HCT116 (cell line): ENCODE measurements around the gene GGCT. TPM values are rescaled to one million over a fixed set of nuclear protein-coding genes. Genes with fewer than 3 reads are reported as not detected.

Experiments used
- ATAC-seq: fragments of 200-7000 bp; cut with Tn5 transposase; 2 replicates; pipeline ENCODE4 v1.9.1; 2020; ENCODE audit warnings: mild to moderate bottlenecking, moderate library complexity
- BruUV-seq: library from RNA; stranded (reverse); fragments of 400-500 nt; replicated peaks from 2 replicates; lab custom pipeline; 2021; lab: Mats Ljungman, UMichigan
- CTCF ChIA-PET: fragments of 300-600 bp; sonication (Branson Sonifier 250); formaldehyde crosslinking; loops from one replicate; lab custom pipeline; 2021; ENCODE audit warnings: antibody characterized with exemption; lab: Charles Lee
- POLR2A ChIA-PET: fragments of 300-600, 350-600 bp; sonication (Branson Sonifier 250); formaldehyde crosslinking; loops from one replicate; lab custom pipeline; 2021; ENCODE audit warnings: antibody characterized with exemption; lab: Charles Lee
- RAD21 ChIA-PET, 2 experiments: fragments of 300-600 bp; sonication (Branson Sonifier 250); formaldehyde crosslinking; loops; one replicate each; lab custom pipeline; 2023; ENCODE audit warnings: low total read pairs in 2 of 2; ENCODE audit not compliant: uncharacterized antibody in 2 of 2, unreplicated experiment in 2 of 2, low non-redundant PET in 1 of 2; lab: Charles Lee
- DNase-seq: peaks from one replicate; pipeline ENCODE4 v3.0.0-alpha.2; 2010; ENCODE audit warnings: low read depth, low spot score
- H2AFZ ChIP-seq: fragments of 200-600 bp; shearing (Covaris generic), sonication (generic); 2 replicates; pipeline ENCODE4 v1.6.1; 2017; ENCODE audit warnings: low read depth, mixed run types, mixed read lengths, antibody characterized with exemption, low read length; ENCODE audit not compliant: poor library complexity, severe bottlenecking
- H3K27ac ChIP-seq: 2 replicates; pipeline ENCODE4 v1.5.1; 2012; ENCODE audit warnings: low read depth, low read length
- H3K27me3 ChIP-seq: fragments of 200-600 bp; sonication (generic); 2 replicates; pipeline ENCODE4 v1.6.1; 2016; ENCODE audit warnings: mixed run types, low read length, mixed read lengths; ENCODE audit not compliant: insufficient read depth
- H3K36me3 ChIP-seq, 2 experiments: fragments of 200-500 bp in 1 of 2; fragments of 200-600 bp in 1 of 2; sonication (Bioruptor generic) in 1 of 2; sonication (generic) in 1 of 2; 2 replicates each; pipeline versions ENCODE4 v1.5.1 to v1.6.1; 2014 to 2016; ENCODE audit warnings: low read length in 2 of 2, inconsistent platforms in 1 of 2, mixed read lengths in 1 of 2, mixed run types in 1 of 2; ENCODE audit not compliant: insufficient read depth in 2 of 2, control insufficient read depth in 1 of 2
- H3K4me1 ChIP-seq, 2 experiments: fragments of 200-600 bp in 1 of 2; sonication (generic) in 1 of 2; 2 replicates each; pipeline versions ENCODE4 v1.5.1 to v1.6.1; 2012 to 2017; ENCODE audit warnings: low read length in 2 of 2, inconsistent platforms in 1 of 2, mild to moderate bottlenecking in 1 of 2, mixed read lengths in 1 of 2, mixed run types in 1 of 2, moderate library complexity in 1 of 2; ENCODE audit not compliant: insufficient read depth in 2 of 2, control insufficient read depth in 1 of 2
- H3K4me2 ChIP-seq: fragments of 200-600 bp; sonication (generic); 2 replicates; pipeline ENCODE4 v1.6.1; 2017; ENCODE audit warnings: mixed run types, low read length, mixed read lengths
- H3K4me3 ChIP-seq, 2 experiments: fragments of 200-600 bp in 1 of 2; sonication (generic) in 1 of 2; replicated peaks in 1 of 2; 2 replicates each; pipeline ENCODE4 v1.5.1; 2011 to 2016; ENCODE audit warnings: low read length in 2 of 2, control low read depth in 1 of 2, low read depth in 1 of 2, mild to moderate bottlenecking in 1 of 2, mixed read lengths in 1 of 2, mixed run types in 1 of 2
- H3K79me2 ChIP-seq: fragments of 200-600 bp; sonication (generic); 2 replicates; pipeline ENCODE4 v1.6.1; 2017; ENCODE audit warnings: mild to moderate bottlenecking, mixed run types, low read length, moderate library complexity, mixed read lengths; ENCODE audit not compliant: insufficient read depth
- H3K9ac ChIP-seq: fragments of 200-600 bp; sonication (generic); 2 replicates; pipeline ENCODE4 v1.6.1; 2016; ENCODE audit warnings: low read length, mixed read lengths
- H3K9me2 ChIP-seq: fragments of 200-600 bp; sonication (generic), shearing (Covaris generic); 2 replicates; pipeline ENCODE4 v1.6.1; 2017; ENCODE audit warnings: mixed run types, mild to moderate bottlenecking, moderate library complexity; ENCODE audit not compliant: insufficient read depth
- H3K9me3 ChIP-seq, 2 experiments: fragments of 200-500 bp in 1 of 2; fragments of 200-600 bp in 1 of 2; sonication (Bioruptor generic) in 1 of 2; sonication (generic) in 1 of 2; 2 replicates each; pipeline ENCODE4 v1.6.1; 2014 to 2017; ENCODE audit warnings: low read length in 2 of 2, mixed read lengths in 2 of 2, inconsistent platforms in 1 of 2, low read depth in 1 of 2, mild to moderate bottlenecking in 1 of 2, mixed run types in 1 of 2, moderate library complexity in 1 of 2; ENCODE audit not compliant: control insufficient read depth in 1 of 2, insufficient read depth in 1 of 2
- H4K20me1 ChIP-seq: fragments of 200-600 bp; sonication (generic), shearing (Covaris generic); 2 replicates; pipeline ENCODE4 v1.6.1; 2017; ENCODE audit warnings: mixed run types, mild to moderate bottlenecking, moderate library complexity; ENCODE audit not compliant: insufficient read depth
- CBX3 ChIP-seq: IDR thresholded peaks from 2 replicates; pipeline ENCODE4 v1.6.1; 2012; ENCODE audit warnings: low read depth
- CEBPB ChIP-seq: IDR thresholded peaks from 2 replicates; pipeline ENCODE4 v1.6.1; 2012; ENCODE audit warnings: low read depth
- CTCF ChIP-seq, 3 experiments: fragments of 200-600 bp in 1 of 3; sonication (generic) in 1 of 3; IDR thresholded peaks in 2 of 3; conservative IDR thresholded peaks in 1 of 3; 2 replicates each; pipeline ENCODE4 v1.5.1; 2012 to 2017; ENCODE audit warnings: low read depth in 2 of 3, low read length in 2 of 3, antibody characterized with exemption in 1 of 3, borderline replicate concordance in 1 of 3, control low read depth in 1 of 3, mild to moderate bottlenecking in 1 of 3, mixed read lengths in 1 of 3, mixed run types in 1 of 3, moderate library complexity in 1 of 3; ENCODE audit not compliant: insufficient read depth in 1 of 3
- EGR1 ChIP-seq: IDR thresholded peaks from 2 replicates; pipeline ENCODE4 v1.6.1; 2012; ENCODE audit warnings: low read depth
- ELF1 ChIP-seq: IDR thresholded peaks from 2 replicates; pipeline ENCODE4 v1.6.1; 2012; ENCODE audit warnings: low read depth, borderline replicate concordance
- EZH2 ChIP-seq: fragments of 200-600 bp; sonication (generic); IDR thresholded peaks from 2 replicates; pipeline ENCODE4 v1.6.1; 2017; ENCODE audit warnings: antibody characterized with exemption, mixed run types
- EZH2phosphoT487 ChIP-seq: fragments of 200-600 bp; IDR thresholded peaks from 2 replicates; pipeline ENCODE4 v1.6.1; 2018; ENCODE audit warnings: antibody characterized with exemption, borderline replicate concordance
- FOSL1 ChIP-seq: IDR thresholded peaks from 2 replicates; pipeline ENCODE4 v1.6.1; 2012; ENCODE audit warnings: low read depth
- JUND ChIP-seq: IDR thresholded peaks from 2 replicates; pipeline ENCODE4 v1.6.1; 2012
- POLR2A ChIP-seq: IDR thresholded peaks from 2 replicates; pipeline ENCODE4 v1.7.0; 2011; ENCODE audit warnings: borderline replicate concordance; ENCODE audit not compliant: insufficient read depth, insufficient read length; ENCODE audit errors: extremely low read depth
- POLR2AphosphoS5 ChIP-seq: IDR thresholded peaks from 2 replicates; pipeline ENCODE4 v1.6.1; 2011; ENCODE audit warnings: mild to moderate bottlenecking, low read depth, low read length, moderate library complexity
- RAD21 ChIP-seq: IDR thresholded peaks from 2 replicates; pipeline ENCODE4 v1.6.1; 2012; ENCODE audit warnings: low read depth, mild to moderate bottlenecking
- REST ChIP-seq: IDR thresholded peaks from 2 replicates; pipeline ENCODE4 v1.6.1; 2012; ENCODE audit warnings: low read depth
- SP1 ChIP-seq: IDR thresholded peaks from 2 replicates; pipeline ENCODE4 v1.6.1; 2012; ENCODE audit warnings: low read depth
- YY1 ChIP-seq: IDR thresholded peaks from 2 replicates; pipeline ENCODE4 v1.6.1; 2011; ENCODE audit warnings: low read length, low read depth, moderate library complexity, mild to moderate bottlenecking; ENCODE audit not compliant: insufficient replicate concordance; ENCODE audit errors: extremely low read depth
- ZBTB33 ChIP-seq: IDR thresholded peaks from 2 replicates; pipeline ENCODE4 v1.6.1; 2011; ENCODE audit warnings: mild to moderate bottlenecking, low read length, moderate library complexity; ENCODE audit not compliant: insufficient replicate concordance; ENCODE audit errors: extremely low read depth
- ZFX ChIP-seq: fragments of 450-650 bp; IDR thresholded peaks from 2 replicates; pipeline ENCODE4 v1.6.1; 2017
- ZNF274 ChIP-seq: fragments of 200-500 bp; sonication (Bioruptor generic); IDR thresholded peaks from 2 replicates; pipeline ENCODE4 v1.6.1; 2014; ENCODE audit warnings: mild to moderate bottlenecking, low read depth, low read length, inconsistent platforms
- intact Hi-C: fragments of 100-400 bp; cut with micrococcal nuclease; formaldehyde crosslinking; loops from 2 replicates; pipeline ENCODE4 v1.10.0; 2022
- total RNA-seq: library from RNA; stranded (reverse); gene quantifications from one replicate; pipeline ENCODE4 v1.2.1, GENCODE V29; 2021; ENCODE audit not compliant: unreplicated experiment

The GGCT gene
- total RNA-seq, 1 experiment from 2014 or later, result 60.6 TPM

- no TSS peak for BruUV-seq
- Histone ChIP-seq H3K9me3 (no peaks in the 10 kb centered on the region), H3K27me3 (no peaks in the 10 kb centered on the region), H3K27ac (no peak overlapping the region), H4K20me1 (no peaks in the 10 kb centered on the region), H3K4me2 (no peak overlapping the region), H3K4me3 (no peak overlapping the region), H3K79me2 (no peaks in the 10 kb centered on the region), H3K36me3 (no peaks in the 10 kb centered on the region), H3K9me2 (no peaks in the 10 kb centered on the region), H3K4me1 (no peaks in the 10 kb centered on the region; a peak in 1 of 4 replicates), H2AFZ (no peak overlapping the region), H3K9ac (no peak overlapping the region)
- DNase-seq, result no peak
- intact Hi-C loops, result no loop called here
- ATAC-seq, result no peak
- CTCF ChIA-PET, result no interaction called here
- POLR2A ChIA-PET, result no interaction called here
- RAD21 ChIA-PET, result no interaction called here
- TF ChIP-seq RAD21, result no peak
- TF ChIP-seq ZFX, result no peak
- TF ChIP-seq CBX3, result no peak
- TF ChIP-seq YY1, result no peak
- TF ChIP-seq CEBPB, result no peak
- no peak for TF ChIP-seq REST
- TF ChIP-seq FOSL1, result no peak
- no peak for TF ChIP-seq CTCF (IDR thresholded peaks at IDR 0.05 in 2 of 3, conservative IDR thresholded peaks at IDR 0.05 in 1 of 3; ENCODE audit: borderline replicate concordance in 1 of 3, insufficient read depth in 1 of 3, low read depth in 2 of 3, low read length in 2 of 3)
- TF ChIP-seq POLR2AphosphoS5, result no peak
- TF ChIP-seq ZNF274, result no peak
- TF ChIP-seq SP1, result no peak
- TF ChIP-seq ELF1, result no peak
- no peak for TF ChIP-seq ZBTB33
- no peak for TF ChIP-seq EGR1
- no peak for TF ChIP-seq JUND
- TF ChIP-seq EZH2, result no peak
- TF ChIP-seq POLR2A, result no peak
- TF ChIP-seq EZH2phosphoT487, result no peak
These were observed 18.8 kb upstream of the GGCT start for GRCh38 chr7:30523466-30523865.
